ENCODE results near the gene RPL27A.

RPL27A gene

DNA sequence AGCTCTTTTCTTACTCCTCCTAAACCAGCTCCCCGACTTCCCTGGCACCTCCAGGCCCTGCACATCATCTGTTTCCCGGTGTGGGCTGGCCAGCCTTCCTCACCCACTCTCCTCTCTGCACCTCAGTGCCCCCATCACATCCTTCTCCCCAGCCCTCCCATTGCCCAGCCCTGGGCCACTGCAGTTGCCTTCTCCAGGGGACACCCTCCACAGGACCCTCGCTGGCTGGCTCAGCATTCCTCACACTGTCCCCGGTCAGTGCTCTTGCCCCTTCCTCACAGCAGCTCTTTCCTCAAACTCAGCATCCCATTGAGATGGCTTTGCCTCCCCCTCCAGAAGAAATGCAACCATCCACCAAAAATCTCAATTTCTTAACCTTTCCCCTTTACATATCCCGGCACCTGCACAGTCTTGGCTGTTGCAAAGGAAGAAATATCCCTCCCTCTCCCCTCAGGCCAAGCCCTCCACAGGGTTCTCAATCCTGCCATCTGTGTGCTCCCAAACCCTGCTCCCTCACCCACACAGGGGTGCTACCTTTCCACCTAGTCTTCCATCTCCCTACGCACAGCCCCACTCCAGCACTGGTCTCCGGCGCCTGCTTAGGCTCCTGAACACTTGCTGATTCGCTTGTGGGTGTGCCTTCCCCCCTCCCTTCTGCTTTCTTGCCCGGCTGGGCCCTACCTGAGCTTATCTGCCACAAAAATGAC, 19.5 kb downstream of the RPL27A start:
- no peak for DNase-seq

DNA sequence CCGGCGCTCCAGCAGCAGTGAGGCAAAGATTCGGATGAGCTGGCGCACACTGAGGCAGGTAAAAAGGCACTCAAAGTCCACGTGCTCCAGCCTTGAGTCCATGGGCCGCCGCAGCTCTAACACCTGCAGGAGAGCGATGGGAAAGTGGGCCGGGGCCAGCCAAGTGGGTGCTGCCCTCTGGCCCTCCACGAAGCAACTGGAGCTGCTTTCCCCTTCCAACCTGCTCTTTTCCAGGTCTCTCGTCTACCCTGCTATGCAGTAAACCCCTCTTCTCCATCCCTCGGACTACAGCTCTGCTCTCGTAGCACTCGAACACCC, 20.0 kb downstream of the RPL27A start:
- DNase-seq: no peak

DNA sequence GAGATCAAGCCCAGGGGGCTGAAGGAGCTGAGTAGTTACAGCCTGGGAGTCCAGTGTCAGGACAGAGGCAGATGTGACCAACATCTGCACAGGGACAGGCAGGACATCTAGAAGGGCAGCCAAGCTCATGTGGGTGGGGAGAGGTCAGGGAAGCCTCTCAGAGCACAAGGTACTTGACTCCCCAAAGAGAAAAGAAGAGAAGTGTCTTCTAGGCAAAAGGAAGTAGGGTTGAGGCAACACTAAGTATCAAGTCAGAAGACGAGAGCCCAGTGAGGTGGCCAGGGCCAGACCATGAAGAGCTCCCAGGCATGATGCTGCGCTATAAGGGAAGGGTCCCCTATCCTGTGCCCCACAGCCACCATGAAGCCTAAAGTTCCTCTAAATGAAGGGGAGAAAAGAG, 21.5 kb downstream of the RPL27A start:
- no peak for DNase-seq

DNA sequence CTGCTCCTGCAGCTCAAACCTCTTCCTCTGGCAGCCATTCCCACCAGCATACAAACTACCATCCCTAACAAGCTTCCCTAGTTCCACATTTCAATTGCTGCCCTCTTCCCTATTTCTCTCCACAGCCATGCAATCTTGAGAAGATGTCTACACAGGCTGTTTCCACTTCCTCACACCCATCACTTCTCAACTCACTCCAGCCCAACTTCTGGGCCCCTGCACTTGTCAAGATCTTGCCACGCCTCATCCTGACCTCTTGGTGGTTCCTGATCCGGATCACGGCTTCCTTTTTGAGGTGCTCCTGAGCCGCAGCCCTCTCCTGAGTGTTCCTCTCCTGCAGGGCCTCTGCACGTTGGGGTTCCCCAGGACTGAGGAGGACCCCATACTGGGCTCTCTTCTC, 22.6 kb downstream of the RPL27A start:
- DNase-seq: no peak

DNA sequence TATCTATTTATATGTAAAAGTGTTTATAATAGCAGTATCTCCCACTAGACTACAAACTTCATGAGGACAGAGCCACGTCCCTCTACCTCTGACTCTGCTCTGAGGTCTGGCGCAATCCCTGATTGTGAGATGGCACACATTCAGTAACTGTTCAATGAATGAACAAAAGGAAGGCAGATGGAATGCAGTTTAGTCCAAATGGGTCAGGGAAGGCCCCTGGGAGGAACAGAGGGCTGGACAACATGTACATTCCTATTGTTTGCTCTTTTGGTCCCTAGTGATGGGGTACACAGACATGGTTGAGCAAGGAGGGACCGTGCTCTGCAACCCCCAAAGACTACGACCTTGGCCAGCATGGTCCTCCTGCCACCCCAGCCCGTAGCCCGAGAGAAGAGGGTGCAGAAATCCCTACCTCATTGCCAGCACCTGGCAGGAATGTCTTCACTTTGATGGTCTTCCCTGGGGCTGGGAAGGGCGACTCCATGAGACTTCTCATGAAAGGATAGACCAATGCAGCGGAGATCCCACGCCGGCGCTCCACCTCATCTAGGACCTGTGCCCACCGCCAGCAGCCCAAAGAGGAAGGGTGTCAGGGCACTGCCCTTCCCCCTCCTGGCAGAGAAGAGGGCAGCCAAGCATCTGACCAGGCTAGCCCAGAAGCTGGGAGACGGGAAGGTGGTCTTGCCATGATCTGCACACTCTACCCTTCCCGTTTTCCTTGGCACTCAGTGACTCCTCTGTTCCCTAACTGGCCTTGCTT, 24.3 kb downstream of the RPL27A start:
- DNase-seq: no peak

DNA sequence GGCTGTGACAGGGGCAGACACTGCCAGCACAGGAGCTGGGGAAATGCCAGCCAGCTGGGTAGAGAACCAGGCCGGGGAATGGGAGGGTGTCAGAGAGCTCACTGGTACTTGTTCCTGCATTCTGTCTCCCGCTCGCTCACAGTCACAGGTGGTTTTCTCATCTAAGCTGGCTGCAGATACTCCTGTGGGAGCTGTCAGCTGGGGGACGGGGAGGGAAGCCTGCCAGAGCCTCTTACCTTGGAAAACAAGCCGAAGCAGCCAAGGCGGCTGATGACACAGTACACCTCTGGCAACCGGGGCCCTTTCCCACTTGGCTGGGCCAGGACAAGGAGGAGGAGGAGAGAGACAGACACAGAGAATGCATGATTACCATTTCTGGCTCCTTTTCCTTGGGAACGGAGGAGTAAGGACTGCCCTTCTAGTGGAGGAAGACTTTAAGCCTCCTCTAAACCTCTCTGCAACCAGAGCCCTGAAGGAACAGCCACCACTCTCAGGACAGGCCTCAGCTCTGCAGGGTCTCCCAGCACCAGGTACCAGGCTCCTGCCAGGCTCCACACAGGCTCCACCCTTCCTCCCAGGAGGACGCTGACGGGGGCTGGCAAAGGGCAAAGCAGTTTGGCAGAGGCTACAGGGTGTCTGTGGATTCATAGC, 25.1 kb downstream of the RPL27A start:
- no peak for DNase-seq

DNA sequence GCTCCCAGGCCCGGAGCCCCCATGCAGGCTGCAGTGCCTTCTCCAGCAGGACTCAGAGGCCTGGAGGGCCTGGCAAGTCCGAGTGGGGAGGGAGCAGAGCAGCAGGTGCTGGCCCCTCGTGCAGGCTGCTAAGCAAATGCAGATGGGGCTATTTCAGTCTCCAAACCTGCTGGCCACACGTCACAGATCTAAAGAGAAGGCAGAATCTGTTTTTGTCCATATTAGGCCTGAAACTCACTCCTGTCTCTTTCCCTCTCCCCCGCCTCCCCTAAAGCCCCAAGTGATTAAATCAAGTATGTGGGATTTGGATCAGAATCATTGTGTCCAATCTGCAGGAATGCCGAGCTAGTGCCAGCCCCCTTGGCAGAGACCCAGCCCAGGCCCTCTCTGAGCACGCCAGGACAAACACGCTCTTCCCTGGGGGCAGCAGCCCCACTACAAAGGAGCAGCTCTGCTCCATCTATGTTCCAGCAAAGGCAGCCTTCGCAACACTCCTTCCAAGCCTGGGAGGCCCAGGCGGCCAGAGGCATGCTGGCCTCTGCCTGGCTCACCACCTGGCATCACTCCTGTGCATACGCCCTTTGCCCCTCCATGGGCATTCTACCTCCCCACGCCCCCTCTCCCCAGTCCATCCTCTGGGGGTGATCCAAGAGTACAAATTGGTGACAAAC, 26.5 kb downstream of the RPL27A start:
- no peak for DNase-seq

DNA sequence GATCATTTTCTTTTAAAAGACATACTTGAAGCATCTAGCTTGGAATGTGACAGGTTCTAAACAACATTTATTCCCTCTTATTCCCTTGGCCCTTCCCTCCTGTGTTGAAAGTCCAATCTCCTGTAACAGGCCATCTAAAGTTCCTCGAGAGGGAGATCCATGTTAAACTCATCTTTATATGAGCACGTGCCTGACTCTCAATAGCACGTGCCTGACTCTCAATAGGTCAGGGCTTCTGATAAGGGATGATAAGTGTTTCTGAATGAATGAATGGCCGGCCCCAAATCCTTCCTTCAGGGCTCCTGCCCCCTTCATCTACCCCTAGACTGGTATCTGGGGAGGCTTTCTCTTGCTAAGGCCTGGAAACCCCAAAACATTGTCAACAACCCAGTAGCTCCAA, 27.2 kb downstream of the RPL27A start:
- no peak for DNase-seq

DNA sequence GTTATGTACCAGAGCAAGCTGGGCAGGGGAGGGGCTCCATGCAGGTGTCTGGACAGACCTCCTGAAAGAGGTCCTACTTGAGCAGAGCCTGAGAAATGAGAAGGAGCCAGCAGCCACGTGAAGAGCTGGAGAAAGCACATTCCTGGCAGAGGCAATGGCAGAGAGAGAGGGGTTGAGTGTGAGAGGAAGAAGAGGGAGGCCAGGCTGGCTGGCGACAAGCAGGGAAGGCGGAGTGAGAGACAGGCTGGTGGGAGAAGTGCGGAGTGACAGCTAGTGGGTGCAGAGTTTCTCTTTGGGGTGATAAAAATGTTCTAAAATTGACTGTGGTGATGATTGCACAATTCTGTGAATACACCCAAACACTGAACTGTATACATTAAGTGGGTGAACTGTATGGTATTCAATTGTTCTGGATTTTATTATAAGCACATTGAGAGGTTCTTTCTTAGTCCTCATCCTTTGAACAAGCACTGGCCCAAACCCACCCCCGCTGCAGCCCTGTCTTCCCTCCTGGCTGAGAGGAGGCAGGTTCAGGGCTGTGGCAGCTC, 29.4 kb downstream of the RPL27A start:
- no peak for DNase-seq

DNA sequence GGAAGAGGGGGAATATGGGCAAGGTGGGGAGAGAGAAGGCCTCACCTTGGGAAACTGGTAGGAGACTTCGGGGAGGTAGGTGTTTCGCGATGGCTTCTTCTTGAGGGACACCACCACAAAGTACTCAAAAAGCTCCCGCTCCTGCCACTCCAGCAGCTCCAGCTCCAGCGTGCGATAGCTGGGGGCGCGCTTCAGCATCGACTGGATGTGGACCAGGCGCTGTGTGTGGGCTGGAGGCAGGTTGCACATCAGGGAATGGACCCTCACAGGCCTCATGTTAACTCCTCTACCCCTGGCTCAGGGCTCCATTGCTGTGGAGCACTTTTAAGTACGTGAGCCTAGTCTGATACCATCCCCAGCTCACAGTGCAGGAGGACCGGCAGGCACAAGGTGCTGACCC, 29.9 kb downstream of the RPL27A start:
- no peak for DNase-seq

DNA sequence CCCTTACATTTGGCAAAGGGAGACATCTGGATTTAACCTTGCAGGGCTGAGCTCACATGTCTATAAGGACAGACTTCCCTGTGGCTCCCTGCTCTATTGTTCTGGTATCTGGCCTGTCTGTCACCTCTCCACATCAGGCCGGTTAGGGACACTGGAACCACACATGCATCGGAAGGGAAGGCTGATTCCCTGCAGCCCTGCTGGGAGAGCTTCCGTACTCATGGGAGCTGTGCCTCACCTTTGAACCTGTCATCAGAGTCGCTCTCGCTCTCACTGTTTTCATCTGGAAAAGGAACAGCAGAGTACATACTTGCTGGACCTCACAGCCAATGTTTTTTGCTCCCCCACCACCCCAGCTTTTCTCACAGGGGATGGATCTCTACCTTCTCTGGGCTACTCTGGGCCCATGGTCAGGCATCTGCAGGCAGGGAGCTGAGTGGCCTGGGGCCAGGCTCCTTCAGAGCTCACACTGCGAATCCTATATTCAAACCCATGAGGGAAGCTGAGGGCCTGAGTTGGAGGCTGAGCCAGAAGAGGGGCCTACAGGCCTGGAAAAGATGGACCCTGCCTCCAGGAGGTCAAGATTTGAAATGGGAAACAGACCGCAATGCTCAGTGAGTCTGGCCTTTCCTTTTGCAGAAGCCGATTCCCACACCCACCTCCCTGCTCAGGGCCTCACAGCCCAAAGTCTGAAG, 31.3 kb downstream of the RPL27A start:
- no peak for DNase-seq

DNA sequence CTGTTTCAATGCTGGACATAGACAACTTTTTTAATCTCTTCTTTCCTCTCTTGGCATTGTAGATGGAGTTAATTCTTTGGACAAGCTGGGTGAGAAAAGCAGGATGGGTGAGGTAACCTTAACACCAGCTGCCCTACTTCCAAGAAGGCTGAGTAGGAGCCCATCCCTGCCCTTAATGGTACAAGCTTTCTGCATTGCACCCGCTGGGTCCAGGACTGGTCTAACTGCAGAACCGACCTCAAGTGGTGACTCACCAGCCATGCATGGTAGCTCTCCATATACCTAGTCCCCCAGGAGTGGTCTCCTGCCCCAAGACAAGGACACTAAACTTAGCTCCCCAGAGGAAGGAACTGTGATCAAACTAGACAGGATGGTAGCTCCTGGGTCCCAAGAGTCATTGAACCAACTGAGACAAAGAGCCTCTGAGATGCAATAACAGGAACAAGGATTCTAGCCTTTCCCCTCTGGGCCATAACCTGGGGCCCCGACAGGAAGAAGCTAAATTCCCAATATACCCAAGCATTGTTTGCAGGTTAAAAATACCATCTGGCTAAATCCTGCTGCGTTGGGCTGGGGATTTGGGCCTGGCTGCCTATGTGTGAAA, 32.1 kb downstream of the RPL27A start:
- no peak for DNase-seq

DNA sequence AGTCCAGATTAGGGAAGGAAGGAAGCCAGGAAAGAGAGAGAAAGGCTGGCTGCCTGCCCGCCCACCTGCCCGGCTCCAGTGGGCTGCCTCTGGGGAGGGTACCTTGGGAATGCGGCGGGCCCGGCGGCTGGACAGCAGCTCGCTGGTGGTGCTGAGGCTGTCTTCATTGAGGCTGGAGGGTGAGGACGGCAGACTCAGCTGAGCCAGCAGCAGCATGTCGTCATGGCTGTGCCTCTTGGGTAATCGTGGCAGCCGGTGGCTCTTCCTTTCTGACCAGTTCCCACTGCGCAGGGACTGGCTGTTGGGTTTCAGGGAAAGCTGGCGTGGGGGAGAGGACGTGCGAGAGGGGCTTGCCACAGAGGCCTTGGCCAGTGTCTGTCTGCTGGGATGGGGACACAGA, 32.9 kb downstream of the RPL27A start:
- no peak for DNase-seq

DNA sequence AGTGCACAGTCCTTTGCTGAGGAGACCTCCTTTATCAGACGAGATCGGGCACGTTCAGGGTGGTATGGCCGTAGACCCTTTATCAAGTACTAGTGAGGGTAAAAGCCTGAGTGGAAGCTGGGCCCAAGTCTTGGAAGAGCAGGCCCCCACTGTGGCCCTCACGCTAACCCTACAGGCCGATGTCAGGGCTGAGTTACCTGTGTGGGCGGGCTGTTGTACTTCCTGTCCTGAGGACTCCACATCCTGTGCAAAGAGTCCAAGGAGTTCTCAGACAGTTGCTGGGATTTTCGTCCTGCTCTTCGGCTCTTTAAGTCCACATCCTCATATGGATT, 34.9 kb downstream of the RPL27A start:
- DNase-seq: no peak

DNA sequence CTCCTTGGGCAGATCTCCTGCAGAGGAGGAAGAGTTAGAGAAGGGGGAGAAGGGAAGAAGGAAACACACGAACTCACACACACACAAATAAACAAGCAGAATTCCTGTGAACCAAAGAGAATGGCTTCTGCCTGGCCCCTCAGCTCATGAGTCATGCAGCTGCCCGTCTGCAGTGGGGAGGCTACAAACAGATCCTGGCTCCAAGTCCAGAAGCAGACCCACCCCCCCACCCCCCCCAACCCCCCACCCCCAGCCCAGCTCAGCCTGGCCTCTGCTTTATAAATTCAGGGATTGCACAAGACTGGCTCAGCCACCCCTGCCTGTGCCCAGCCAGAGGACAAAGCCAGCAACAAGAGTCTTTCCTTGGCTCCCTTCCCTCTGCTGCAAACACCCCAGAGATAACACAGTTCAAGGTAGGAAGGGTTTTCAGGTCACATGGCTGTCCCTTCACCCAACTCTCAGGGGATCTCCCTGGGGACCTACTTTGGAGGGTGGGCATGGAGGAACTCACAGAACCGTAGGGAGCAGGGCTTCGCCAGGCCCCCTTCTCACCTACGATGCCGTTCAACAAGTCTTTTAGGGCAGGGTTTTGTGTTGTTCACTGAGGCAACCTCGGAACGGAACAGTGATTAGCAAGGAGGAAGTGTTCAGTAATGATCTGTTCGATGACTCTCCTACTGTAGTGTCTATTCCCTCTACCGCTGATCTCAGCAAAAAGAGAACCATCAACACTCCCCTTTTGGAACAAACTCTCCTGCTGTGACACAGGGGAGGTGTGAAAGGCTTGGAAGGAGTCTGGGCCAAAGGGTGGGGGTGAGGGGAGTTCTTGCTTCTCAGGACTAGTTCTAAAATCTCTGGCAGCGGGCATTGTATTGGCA, 35.5 kb downstream of the RPL27A start:
- DNase-seq: no peak

DNA sequence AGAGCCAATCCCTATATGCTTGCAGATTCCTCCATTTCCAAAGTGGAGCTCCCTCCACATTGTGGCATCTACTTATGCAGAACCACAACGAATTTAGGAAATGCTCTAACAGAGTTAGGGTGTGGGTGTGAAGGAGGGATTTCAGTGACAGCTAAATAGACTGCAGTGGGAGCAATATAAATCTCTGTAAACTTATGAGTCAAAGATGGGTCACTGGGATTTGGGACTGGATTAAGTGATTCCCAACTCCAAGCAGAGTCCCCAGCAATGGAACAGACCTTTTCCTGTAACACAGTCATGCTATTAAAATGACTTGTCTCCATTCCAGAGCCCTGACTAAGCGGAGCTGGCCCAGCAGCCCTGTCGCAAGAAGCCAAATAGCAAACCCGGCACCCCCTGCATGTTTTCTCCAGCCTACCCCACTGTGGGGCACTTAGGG, 36.6 kb downstream of the RPL27A start:
- DNase-seq: no peak

DNA sequence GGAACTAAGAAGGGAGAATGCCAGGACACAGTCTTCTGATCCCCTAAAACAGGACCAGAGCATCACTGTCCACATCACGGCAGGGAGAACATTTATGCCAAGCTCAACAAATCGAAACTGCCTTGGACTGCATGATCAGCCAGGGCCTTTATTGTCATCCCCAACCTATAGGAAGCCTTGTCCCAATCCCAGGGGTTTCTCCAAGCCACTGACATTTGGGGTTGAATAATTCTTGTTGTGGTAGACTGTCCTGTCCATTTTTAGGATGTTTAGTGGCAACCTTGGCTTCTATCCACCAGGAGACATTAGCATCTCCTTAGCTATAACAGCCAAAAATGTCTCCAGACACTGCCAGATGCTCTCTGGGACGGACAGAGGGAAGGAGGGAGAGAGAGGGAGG, 37.1 kb downstream of the RPL27A start:
- no peak for DNase-seq

DNA sequence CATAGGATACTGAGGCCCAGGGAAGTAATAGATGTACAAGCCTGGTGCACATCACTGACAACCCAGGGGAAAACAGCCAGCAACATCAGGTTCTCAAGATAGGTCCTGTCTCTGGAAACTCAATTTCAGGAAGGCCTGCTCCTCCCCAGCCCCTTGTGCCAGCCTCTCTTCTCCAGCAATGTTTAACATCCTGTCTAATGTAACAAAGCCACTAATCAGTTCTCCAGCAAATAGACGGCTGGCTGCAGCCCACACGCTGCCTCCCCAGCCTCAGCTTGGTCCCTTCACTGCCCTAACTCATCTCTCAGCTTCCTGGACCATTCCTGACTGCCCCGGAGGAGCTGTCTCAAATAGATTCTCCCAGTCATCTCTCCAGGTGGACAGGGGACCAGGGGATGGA, 37.8 kb downstream of the RPL27A start:
- DNase-seq: no peak

DNA sequence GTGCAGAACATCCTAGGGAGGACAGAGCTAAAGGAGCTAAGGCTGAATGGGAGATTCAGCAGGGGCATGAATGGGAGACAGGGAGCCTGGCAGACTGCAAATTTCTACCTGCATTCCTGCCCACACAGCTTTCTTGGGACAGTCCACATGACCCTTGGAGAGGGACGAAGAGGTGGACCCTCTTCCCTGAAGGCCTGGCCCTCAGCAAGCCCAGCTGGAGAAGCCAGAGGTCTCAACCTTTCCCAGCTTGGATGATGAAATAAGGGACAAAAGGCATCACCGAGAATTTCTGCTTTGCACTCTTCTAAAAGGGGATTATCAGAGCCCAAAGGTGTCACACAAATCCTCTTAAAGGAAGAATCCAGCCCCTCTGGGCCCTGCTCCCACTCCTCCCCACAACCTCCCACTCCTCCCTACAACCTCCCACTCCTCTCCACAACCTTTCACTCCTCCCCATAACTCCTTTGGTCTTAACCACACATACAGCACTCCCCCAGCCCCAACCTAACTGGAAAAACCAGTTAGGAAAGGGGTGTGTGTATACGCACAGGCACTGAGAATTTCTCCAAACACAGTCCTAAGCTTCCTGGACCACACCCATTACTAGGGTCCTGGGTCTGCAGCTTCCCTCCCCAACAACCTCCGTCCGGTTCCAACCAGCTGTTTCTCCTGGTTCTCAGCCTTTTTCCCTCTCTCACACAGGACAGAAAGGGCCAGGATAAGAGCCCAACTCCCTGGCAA, 38.4 kb downstream of the RPL27A start:
- no peak for DNase-seq

DNA sequence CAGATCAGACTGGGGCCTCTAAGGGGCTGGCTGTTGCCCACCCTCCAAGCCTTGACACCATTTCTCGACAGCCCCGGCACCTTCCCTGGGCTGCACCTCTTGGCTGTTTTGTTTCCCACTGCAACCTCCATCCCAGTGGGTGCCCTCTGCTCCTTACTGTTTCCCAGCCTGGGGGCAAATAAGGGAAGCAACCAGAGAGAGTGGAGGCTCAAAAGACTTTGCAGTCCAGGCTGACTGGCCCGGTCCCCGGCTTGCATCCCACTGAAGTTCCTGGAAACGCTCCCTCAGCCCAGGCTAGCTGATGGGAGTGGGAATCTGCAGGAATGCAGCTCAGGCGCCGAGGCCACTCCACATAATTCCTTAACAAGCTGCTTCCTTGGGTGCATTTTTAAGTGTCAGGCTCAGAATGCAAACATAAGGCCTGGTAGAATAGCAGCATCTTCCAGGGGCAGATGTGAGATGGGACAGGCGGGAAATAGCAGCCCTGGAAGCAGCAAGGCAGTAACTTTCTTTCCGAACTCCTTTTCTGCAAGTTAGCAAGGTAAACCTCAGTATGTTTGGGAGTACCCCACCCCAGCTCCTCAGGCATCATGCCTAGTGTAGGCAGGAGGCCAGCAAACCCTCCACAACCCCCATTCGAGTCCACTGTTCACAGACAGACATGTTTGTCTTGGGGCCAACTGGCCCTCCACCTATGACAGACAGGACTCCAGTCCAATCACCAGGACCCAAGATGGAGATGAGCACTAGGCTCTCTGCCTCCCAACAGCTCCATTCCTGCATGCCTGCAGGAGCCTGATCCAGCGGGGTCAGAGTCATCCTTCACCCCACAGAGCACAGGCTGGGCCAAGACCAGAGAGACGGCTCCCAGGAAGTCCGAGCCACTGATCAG, 39.3 kb downstream of the RPL27A start:
- no peak for DNase-seq

Data from activated CD4-positive, alpha-beta T cell treated with anti-CD3 and anti-CD28 coated beads, Interleukin-2, amount 50 U/mL, for 16 hours (primary cell).